Mesodermal cell (in vitro differentiated cells): ENCODE results near the gene SLC5A3.

Experiments
- H3K27ac ChIP-seq: 2 replicates; pipeline ENCODE4 v1.7.0; 2013; ENCODE audit warnings: mild to moderate bottlenecking, low read depth, low read length, moderate library complexity; ENCODE audit not compliant: severe bottlenecking
- H3K36me3 ChIP-seq: 2 replicates; pipeline ENCODE4 v1.7.1; 2013; ENCODE audit warnings: mild to moderate bottlenecking, low read length, moderate library complexity; ENCODE audit not compliant: control insufficient read depth, insufficient read depth
- H3K4me1 ChIP-seq: one replicate; pipeline ENCODE4 v1.7.1; 2013; ENCODE audit warnings: mild to moderate bottlenecking, low read length; ENCODE audit not compliant: insufficient read depth, control insufficient read depth, poor library complexity, severe bottlenecking
- H3K4me3 ChIP-seq: 2 replicates; pipeline ENCODE4 v1.7.0; 2013; ENCODE audit warnings: low read length, control low read depth, mild to moderate bottlenecking; ENCODE audit not compliant: insufficient read depth, poor library complexity, severe bottlenecking; ENCODE audit errors: extremely low read depth
- H3K9me3 ChIP-seq: 2 replicates; pipeline ENCODE4 v1.7.1; 2013; ENCODE audit warnings: mild to moderate bottlenecking, low read length, moderate library complexity; ENCODE audit not compliant: control insufficient read depth
- WGBS, 2 experiments: methylation state at CpG; one replicate each; pipeline ENCODE4 v1.1.5; 2013; ENCODE audit warnings: missing lambda C conversion rate in 2 of 2; ENCODE audit not compliant: insufficient coverage in 2 of 2; 5-methylcytosine and 5-hydroxymethylcytosine counted together

Gene SLC5A3

DNA sequence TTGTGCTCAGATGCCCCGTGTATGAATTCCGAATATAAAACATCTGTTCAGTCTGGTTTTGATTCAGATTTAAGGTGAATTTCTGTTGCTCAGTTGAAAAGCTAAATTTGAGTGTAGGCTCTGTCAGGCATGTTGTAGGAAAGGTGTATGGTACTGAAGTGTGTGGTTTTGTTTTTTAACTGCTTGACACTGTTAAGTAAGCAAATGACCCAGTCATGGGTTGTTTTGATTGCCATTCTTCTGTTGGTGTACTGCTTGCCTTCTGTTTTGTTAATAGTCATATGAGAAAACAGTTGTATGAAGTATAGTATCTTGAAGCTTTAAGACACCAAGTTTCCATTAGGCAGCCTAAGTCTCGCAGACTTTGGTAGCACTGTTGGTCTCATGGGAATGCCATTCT is 10.0 kb downstream of the SLC5A3 start:
- Histone ChIP-seq H3K4me1 (no peaks in the 10 kb centered on the region), H3K9me3 (no peaks in the 10 kb centered on the region), H3K27ac (no peak overlapping the region), H3K36me3 (peaks cover 79% of the 10 kb centered on the region), H3K4me3 (no peak overlapping the region)
- 94 to 100% methylated on average over 3 of the region's 3 CpGs for WGBS, 2 experiments

DNA sequence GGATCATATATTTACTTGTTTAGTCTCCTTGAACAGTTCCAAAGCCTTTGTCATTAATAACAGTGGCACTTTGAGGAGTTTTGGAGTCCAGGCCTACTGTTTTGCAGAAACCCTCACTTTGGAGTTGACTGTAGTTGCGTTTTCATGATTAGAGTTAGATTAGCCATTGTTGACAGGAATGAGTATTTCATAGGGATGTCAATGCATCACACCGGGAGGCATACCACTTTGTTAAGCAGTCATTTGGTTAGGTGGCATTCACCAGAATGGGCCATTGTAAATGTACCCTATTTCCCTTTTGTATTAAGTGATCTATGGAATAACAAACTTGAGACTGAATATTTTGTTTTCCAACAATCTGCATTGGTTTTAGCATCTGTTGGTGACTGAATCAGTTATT is 11.8 kb downstream of the SLC5A3 start:
- Histone ChIP-seq H3K4me3 (no peak overlapping the region), H3K36me3 (peaks cover 69% of the 10 kb centered on the region), H3K27ac (no peak overlapping the region), H3K4me1 (no peaks in the 10 kb centered on the region), H3K9me3 (no peaks in the 10 kb centered on the region)
- 67 to 83% methylated on average over 1 of the region's 2 CpGs for WGBS, 2 experiments

GRCh38 chr21:34086887-34087306 is 13.5 kb downstream of the SLC5A3 start:
- H3K4me1 ChIP-seq = no peaks in the 10 kb centered on the region
- no peak overlapping the region for H3K4me3 ChIP-seq
- 89 to 98% methylated on average over 5 of the region's 5 CpGs for WGBS, 2 experiments
- no peaks in the 10 kb centered on the region for H3K9me3 ChIP-seq
- peaks cover 55% of the 10 kb centered on the region for H3K36me3 ChIP-seq
- H3K27ac ChIP-seq = no peak overlapping the region

GRCh38 chr21:34088752-34089151 is 15.4 kb downstream of the SLC5A3 start:
- Histone ChIP-seq H3K36me3 (peaks cover 48% of the 10 kb centered on the region), H3K4me1 (peaks cover 7% of the 10 kb centered on the region)
- 97 to 100% methylated on average over 2 to 3 of the region's 3 CpGs for WGBS, 2 experiments

GRCh38 chr21:34091032-34091431 is 17.7 kb downstream of the SLC5A3 start:
- Histone ChIP-seq H3K4me1 (peaks cover 7% of the 10 kb centered on the region), H3K27ac (no peak overlapping the region), H3K9me3 (no peaks in the 10 kb centered on the region), H3K36me3 (peaks cover 54% of the 10 kb centered on the region), H3K4me3 (no peak overlapping the region)
- WGBS, 2 experiments = 80 to 97% methylated on average over 2 to 3 of the region's 4 CpGs

More at GRCh38 chr21:34088752-34089151, 15.4 kb downstream of the SLC5A3 start:
- no peak overlapping the region for H3K27ac ChIP-seq
- H3K9me3 ChIP-seq = no peaks in the 10 kb centered on the region
- no peak overlapping the region for H3K4me3 ChIP-seq

GRCh38 chr21:34091607-34092006 is 18.2 kb downstream of the SLC5A3 start:
- Histone ChIP-seq H3K27ac (no peak overlapping the region), H3K4me3 (no peak overlapping the region), H3K36me3 (peaks cover 54% of the 10 kb centered on the region), H3K4me1 (peaks cover 7% of the 10 kb centered on the region), H3K9me3 (no peaks in the 10 kb centered on the region)
- no CpG with 5 or more reads among the region's 2 CpGs for WGBS, 2 experiments

GRCh38 chr21:34092262-34092921 is 19.0 kb downstream of the SLC5A3 start:
- Histone ChIP-seq H3K27ac (peak overlapping the region; percentile 42), H3K36me3 (peaks cover 59% of the 10 kb centered on the region)
- 81 to 83% methylated on average over 2 of the region's 6 CpGs for WGBS, 2 experiments

DNA sequence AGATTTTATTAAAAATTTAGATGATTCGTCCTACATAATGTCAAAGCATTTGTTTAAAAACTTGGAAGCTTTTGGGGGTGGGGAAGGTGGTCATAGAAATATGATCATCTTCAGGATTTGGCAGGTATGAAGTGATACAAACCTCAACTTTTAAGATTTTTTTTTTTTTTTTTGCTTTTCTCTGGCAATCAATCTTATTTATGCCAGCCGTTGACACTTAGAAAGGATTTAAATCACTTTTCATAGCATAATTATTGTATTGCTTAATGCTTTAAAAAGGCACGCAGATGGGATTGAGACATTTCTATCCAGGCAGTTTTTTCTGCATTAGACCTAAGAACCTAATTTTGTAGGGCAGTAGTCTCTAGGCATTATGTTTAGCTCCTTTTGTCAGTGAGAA is 19.7 kb downstream of the SLC5A3 start:
- Histone ChIP-seq H3K4me1 (peaks cover 7% of the 10 kb centered on the region), H3K4me3 (no peak overlapping the region), H3K27ac (no peak overlapping the region), H3K9me3 (no peaks in the 10 kb centered on the region), H3K36me3 (peaks cover 57% of the 10 kb centered on the region)
- 80% methylated on average over 1 of the region's 3 CpGs; no CpG with 5 or more reads in 1 of the 2 experiments for WGBS, 2 experiments

More at GRCh38 chr21:34092262-34092921, 19.0 kb downstream of the SLC5A3 start:
- Histone ChIP-seq H3K4me1 (peaks cover 7% of the 10 kb centered on the region), H3K9me3 (no peaks in the 10 kb centered on the region), H3K4me3 (no peak overlapping the region)

GRCh38 chr21:34094949-34095348 is 21.6 kb downstream of the SLC5A3 start:
- 100% methylated on average over 2 to 4 of the region's 7 CpGs for WGBS, 2 experiments
- Histone ChIP-seq H3K4me3 (no peak overlapping the region), H3K27ac (no peak overlapping the region), H3K9me3 (no peaks in the 10 kb centered on the region), H3K36me3 (peaks cover 63% of the 10 kb centered on the region), H3K4me1 (peaks cover 8% of the 10 kb centered on the region)

- 100% methylated on average over 1 of the region's 2 CpGs for WGBS, 2 experiments
- Histone ChIP-seq H3K4me3 (no peak overlapping the region), H3K36me3 (peaks cover 71% of the 10 kb centered on the region), H3K9me3 (no peaks in the 10 kb centered on the region), H3K27ac (no peak overlapping the region), H3K4me1 (peaks cover 7% of the 10 kb centered on the region)
These were observed 24.1 kb downstream of the SLC5A3 start for GRCh38 chr21:34097442-34097841.

- H3K4me1 ChIP-seq = peaks cover 3% of the 10 kb centered on the region
- H3K27ac ChIP-seq = no peak overlapping the region
- peaks cover 60% of the 10 kb centered on the region for H3K36me3 ChIP-seq
- no peaks in the 10 kb centered on the region for H3K9me3 ChIP-seq
- WGBS, 2 experiments = 67 to 83% methylated on average over 1 of the region's 2 CpGs
- no peak overlapping the region for H3K4me3 ChIP-seq
These were observed 27.0 kb downstream of the SLC5A3 start for GRCh38 chr21:34100337-34100736.
